Ishikawa (cell line): ENCODE data around the gene NXN.

Experiments
- CEBPB ChIP-seq: IDR thresholded peaks from 2 replicates; pipeline ENCODE4 v1.6.1; 2012
- EGR1 ChIP-seq: IDR thresholded peaks from 2 replicates; pipeline ENCODE4 v1.6.1; 2012
- FOXM1 ChIP-seq: IDR thresholded peaks from 2 replicates; pipeline ENCODE4 v1.6.1; 2012; ENCODE audit warnings: low read depth, borderline replicate concordance
- MAX ChIP-seq: IDR thresholded peaks from 2 replicates; pipeline ENCODE4 v1.6.1; 2012
- REST ChIP-seq: IDR thresholded peaks from 2 replicates; pipeline ENCODE4 v1.6.1; 2012; ENCODE audit warnings: low read depth, mild to moderate bottlenecking
- TAF1 ChIP-seq: IDR thresholded peaks from 2 replicates; pipeline ENCODE4 v1.6.1; 2012; ENCODE audit warnings: low read depth, mild to moderate bottlenecking
- ZBTB7A ChIP-seq: IDR thresholded peaks from 2 replicates; pipeline ENCODE4 v1.6.1; 2012; ENCODE audit warnings: low read depth

GRCh38 chr17:1003972-1004768 is 24.6 kb upstream of the NXN start:
- no peak for TF ChIP-seq ZBTB7A
- no peak for TF ChIP-seq CEBPB
- TF ChIP-seq MAX: no peak
- no peak for TF ChIP-seq FOXM1
- no peak for TF ChIP-seq TAF1
- TF ChIP-seq REST: no peak
- TF ChIP-seq EGR1: no peak
